ENCODE data around the gene MED29. TPM values are rescaled to one million over a fixed set of nuclear protein-coding genes. Genes with fewer than 3 reads are reported as not detected.

MED29 gene
- total RNA-seq, 1 donor from 2014 or later, result 27.0 TPM

DNA sequence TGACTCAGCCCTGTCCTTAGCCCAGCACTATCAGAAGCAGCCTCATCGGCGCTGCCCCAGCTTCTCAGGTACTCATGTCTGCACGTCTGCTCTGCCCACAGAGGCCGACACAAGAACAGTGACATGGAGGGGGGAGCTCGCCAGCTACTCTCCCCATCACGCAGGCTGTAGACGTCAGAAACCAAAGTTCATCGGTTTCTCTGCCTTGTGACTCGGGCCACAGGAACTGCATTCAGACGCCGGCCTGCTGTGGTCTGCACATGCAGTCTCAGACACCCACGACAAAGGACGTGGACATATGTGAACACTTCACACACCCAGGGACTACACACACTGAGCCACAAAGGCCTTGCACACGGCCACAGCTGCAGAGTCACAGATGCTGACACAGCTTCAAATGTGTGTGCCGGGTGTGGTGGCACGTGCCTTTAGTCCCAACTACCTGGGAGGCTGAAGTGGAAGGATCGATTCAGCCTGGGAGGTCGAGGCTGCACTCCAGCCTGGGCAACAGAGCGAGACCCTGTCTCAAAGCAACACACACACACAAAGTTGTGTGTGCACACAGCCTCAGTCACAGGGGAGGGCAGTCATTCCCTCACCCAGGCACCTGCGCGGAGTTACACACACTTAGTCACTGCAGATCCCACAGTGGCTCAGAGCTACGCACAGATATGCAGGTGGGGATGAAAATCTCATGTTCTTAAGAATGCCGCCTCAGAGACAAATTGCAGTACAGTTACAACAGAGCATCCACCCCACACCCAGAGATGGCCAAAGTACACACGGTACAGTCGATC, 10.6 kb downstream of the MED29 start:
- no peak for TF ChIP-seq EZH2 (IDR thresholded peaks at IDR 0.05; ENCODE audit: insufficient read depth, low read length)
- TF ChIP-seq, protein P1, sequence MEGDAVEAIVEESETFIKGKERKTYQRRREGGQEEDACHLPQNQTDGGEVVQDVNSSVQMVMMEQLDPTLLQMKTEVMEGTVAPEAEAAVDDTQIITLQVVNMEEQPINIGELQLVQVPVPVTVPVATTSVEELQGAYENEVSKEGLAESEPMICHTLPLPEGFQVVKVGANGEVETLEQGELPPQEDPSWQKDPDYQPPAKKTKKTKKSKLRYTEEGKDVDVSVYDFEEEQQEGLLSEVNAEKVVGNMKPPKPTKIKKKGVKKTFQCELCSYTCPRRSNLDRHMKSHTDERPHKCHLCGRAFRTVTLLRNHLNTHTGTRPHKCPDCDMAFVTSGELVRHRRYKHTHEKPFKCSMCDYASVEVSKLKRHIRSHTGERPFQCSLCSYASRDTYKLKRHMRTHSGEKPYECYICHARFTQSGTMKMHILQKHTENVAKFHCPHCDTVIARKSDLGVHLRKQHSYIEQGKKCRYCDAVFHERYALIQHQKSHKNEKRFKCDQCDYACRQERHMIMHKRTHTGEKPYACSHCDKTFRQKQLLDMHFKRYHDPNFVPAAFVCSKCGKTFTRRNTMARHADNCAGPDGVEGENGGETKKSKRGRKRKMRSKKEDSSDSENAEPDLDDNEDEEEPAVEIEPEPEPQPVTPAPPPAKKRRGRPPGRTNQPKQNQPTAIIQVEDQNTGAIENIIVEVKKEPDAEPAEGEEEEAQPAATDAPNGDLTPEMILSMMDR (IDR thresholded peaks at IDR 0.05; ENCODE audit: insufficient read depth, low read depth, low read length), result no peak
- Histone ChIP-seq H4K20me1 (ENCODE audit: insufficient read depth, low read length) (no peaks in the 10 kb centered on the region), H3K4me3 (ENCODE audit: insufficient read depth, low read depth, low read length) (peak overlapping the region; percentile 48), H2AFZ (ENCODE audit: low read depth, low read length) (peak overlapping the region; percentile 11), H3K27ac (ENCODE audit: low read depth, low read length) (peak overlapping the region; percentile 97), H3K36me3 (ENCODE audit: insufficient read depth, low read length) (no peaks in the 10 kb centered on the region), H3K9me3 (ENCODE audit: insufficient read depth, low read depth, low read length) (no peaks in the 10 kb centered on the region), H3K4me1 (ENCODE audit: insufficient read depth, low read length) (peaks cover 49% of the 10 kb centered on the region), H3K4me2 (ENCODE audit: low read length) (peak overlapping the region; percentile 94), H3K79me2 (ENCODE audit: insufficient read depth, low read length) (peaks cover under 1% of the 10 kb centered on the region), H3K9ac (ENCODE audit: low read length) (peak overlapping the region; percentile 96), H3K27me3 (ENCODE audit: insufficient read depth, low read length) (no peaks in the 10 kb centered on the region)
- peaks cover 2% of the 10 kb centered on the region for H3K36me3 Mint-ChIP-seq (ENCODE audit: low read depth, unreplicated experiment)
- H3K4me3 Mint-ChIP-seq (ENCODE audit: unreplicated experiment), result peak overlapping the region; percentile 75
- H3K27me3 Mint-ChIP-seq (ENCODE audit: low read depth, unreplicated experiment), result no peaks in the 10 kb centered on the region
- H3K27ac Mint-ChIP-seq (ENCODE audit: unreplicated experiment), result peak overlapping the region; percentile 95
- peak; percentile 85 for DNase-seq (ENCODE audit: low read depth)
- H3K9me3 Mint-ChIP-seq (ENCODE audit: unreplicated experiment), result no peaks in the 10 kb centered on the region
- peaks cover 26% of the 10 kb centered on the region for H3K4me1 Mint-ChIP-seq (ENCODE audit: low read depth, unreplicated experiment)
- no peak for FAIRE-seq

DNA sequence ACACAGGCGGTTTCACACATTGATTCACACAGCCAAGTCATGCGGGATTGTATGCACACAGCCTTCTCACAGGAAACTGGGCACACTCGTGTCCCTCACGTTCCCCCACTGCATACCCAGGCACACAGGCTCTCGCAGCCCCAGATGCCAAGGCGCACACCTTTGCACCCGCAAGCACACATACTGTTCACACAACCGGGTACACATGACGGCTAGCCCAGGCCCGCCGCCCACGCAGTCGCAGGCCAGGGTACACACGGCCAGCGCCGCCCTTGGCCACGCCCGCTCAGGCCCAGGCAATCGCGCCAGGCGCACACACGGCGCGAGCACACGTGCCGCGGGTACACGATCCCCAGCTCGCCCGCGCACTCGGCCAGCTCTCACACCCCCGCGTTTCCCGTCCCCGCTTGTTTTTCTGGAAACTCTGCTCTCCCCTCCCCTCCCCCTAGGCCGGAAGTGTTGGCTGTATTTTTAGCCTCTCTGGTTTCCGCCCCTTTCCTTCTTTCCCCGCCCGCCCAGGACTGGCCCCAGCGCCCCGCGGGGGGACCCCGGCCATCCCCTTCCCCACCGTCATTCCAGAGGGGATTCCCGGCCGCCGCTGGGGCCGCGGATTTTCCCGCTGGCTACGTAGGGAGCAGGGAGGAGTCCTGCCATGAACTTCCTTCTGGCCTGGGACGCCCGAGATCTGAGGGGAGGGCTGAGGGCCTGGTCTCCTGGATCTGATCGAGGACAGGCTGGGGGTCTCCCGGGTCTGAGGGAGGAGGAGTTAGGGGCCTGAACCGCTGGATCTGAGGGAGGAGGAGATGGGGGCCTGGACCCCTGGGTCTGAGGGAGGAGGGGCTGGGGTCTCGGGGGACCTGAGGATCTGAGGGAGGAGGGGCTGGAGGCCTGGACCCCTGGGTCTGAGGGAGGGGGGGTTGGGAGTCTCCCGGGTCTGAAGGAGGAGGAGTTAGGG, 11.4 kb downstream of the MED29 start:
- Histone ChIP-seq H4K20me1 (ENCODE audit: insufficient read depth, low read length) (peaks cover 8% of the 10 kb centered on the region), H3K36me3 (ENCODE audit: insufficient read depth, low read length) (no peaks in the 10 kb centered on the region), H2AFZ (ENCODE audit: low read depth, low read length) (peak overlapping the region; percentile 11), H3K4me1 (ENCODE audit: insufficient read depth, low read length) (peaks cover 47% of the 10 kb centered on the region), H3K27ac (ENCODE audit: low read depth, low read length) (peak overlapping the region; percentile 97), H3K4me3 (ENCODE audit: insufficient read depth, low read depth, low read length) (peak overlapping the region; percentile 48), H3K9ac (ENCODE audit: low read length) (peak overlapping the region; percentile 96), H3K79me2 (ENCODE audit: insufficient read depth, low read length) (peaks cover 9% of the 10 kb centered on the region), H3K9me3 (ENCODE audit: insufficient read depth, low read depth, low read length) (no peaks in the 10 kb centered on the region), H3K27me3 (ENCODE audit: insufficient read depth, low read length) (no peaks in the 10 kb centered on the region), H3K4me2 (ENCODE audit: low read length) (peak overlapping the region; percentile 94)
- no peaks in the 10 kb centered on the region for H3K27me3 Mint-ChIP-seq (ENCODE audit: low read depth, unreplicated experiment)
- peak overlapping the region; percentile 76 for H3K4me3 Mint-ChIP-seq (ENCODE audit: unreplicated experiment)
- DNase-seq (ENCODE audit: low read depth) (peak; percentile 74), FAIRE-seq (no peak)
- H3K36me3 Mint-ChIP-seq (ENCODE audit: low read depth, unreplicated experiment), result peaks cover 2% of the 10 kb centered on the region
- no peaks in the 10 kb centered on the region for H3K9me3 Mint-ChIP-seq (ENCODE audit: unreplicated experiment)
- H3K4me1 Mint-ChIP-seq (ENCODE audit: low read depth, unreplicated experiment), result peaks cover 26% of the 10 kb centered on the region
- peak overlapping the region; percentile 98 for H3K27ac Mint-ChIP-seq (ENCODE audit: unreplicated experiment)
- no peak for TF ChIP-seq EZH2 (IDR thresholded peaks at IDR 0.05; ENCODE audit: insufficient read depth, low read length)
- TF ChIP-seq, protein P1 (IDR thresholded peaks at IDR 0.05; ENCODE audit: insufficient read depth, low read depth, low read length), result no peak
